HG02759 (cell line): ENCODE results near the gene PTPRG.

Source experiments
- ATAC-seq: cut with Tn5 transposase; IDR thresholded peaks from one replicate; pipeline ENCODE4 v1.9.1; 2021; ENCODE audit warnings: mild to moderate bottlenecking, moderate library complexity; ENCODE audit not compliant: unreplicated experiment

PTPRG gene

GRCh38 chr3:61938878-61939549 lies 377.6 kb downstream of the PTPRG start:
- no peak for ATAC-seq

DNA sequence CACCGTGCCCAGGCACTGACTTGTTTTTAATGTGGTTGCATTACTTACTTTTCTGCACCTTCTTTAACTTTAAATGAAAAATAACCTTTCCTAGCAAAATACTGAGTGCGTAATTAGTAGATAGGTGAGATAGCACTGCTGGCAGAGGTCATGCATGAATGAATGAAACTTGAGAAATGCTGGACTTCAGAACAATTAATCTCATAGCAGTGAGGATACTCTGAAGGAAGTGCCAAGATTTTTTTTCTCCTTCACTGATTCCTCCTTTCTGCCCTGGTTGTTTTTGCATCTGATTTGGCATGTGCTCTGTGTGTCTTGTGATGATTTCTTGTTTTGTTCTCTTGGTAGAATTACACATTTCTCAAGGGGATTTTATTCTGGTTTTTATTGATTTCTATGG lies 378.9 kb downstream of the PTPRG start:
- no peak for ATAC-seq

DNA sequence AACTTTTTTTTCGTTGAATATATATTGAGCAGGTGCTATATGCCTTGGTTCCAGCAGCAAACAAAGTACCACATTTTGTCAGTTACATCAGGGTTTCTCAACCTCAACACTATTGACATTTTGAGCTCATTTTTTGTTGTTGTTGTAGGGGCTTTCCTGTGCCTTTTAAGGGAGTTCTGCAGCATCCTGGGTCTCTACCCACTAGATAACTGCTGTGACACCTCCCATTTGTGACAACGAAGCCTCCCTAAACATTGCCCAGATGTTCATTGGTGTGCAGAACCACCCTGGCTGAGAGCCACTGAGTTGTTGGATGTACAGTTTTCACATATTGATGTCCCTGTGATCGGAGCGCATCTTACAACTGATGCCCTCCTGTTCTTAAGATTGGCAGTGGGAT lies 382.6 kb downstream of the PTPRG start:
- no peak for ATAC-seq

GRCh38 chr3:61944726-61945125 lies 383.4 kb downstream of the PTPRG start:
- ATAC-seq = no peak

DNA sequence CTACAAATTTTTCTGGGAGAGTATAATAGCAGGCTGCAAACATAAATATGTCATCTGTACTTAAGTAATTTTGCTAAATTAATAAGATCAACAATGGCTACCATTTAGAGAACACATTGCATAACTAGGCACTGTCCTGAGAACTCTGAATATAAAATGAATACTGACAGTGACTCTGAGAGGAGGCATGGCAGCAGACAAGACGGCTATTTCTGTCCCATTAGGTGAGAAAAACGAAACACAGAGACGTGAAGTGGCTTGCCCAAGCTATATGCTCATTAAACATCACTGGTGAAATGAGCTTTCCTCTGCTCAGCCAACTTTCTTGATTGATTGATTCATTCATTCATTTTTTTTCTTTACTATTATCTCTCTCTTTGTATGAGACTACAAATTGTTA lies 384.3 kb downstream of the PTPRG start:
- ATAC-seq = no peak

- ATAC-seq = no peak
These were observed 385.4 kb downstream of the PTPRG start for GRCh38 chr3:61946570-61947324.

DNA sequence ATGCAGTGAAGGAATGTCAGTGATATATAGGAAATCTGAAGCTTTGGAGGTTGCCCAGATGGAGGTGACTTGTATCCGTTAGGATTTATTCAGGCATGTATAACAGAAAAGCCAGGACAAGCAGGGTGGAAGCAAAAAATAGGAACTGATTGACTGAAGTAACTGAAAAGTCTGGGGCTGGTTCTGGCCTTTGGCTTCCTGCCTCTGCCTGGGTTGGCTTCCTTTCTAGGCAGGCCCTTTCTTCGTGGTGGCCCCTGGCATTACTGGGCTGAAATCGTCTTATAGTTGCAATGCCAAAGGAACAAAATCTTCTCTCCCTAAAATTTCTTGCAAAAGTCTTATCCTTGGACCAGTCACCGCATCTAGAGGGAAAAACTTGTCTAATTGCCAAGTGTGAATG lies 386.1 kb downstream of the PTPRG start:
- ATAC-seq = no peak

DNA sequence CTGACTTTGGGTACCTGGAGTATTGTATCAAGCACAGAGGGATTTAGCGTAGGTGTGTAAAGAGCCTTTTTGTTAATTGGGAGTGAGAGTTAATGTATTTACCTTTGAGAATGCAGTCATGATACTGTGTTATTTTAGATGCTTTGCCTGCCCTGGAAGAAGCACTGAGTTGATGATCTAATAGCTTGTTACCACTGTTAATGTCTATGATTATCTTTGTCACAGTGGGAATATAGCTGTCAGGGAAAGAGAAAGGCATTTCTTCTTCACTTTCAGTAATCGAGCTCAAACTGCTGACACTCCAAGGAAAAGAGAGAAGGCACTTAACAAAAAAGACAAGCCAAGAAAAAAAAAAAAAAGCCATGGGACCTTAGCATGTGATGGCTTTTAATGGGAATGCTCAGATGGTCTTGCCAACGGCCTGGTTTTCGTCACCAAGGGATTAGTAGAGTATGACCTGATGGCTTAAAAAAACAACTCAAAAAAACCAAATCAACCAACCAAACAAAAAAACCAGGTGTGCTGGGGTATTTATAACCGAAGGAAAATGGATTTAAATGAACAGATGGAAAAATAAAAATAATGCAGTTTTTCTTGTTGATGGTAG lies 387.4 kb downstream of the PTPRG start:
- no peak for ATAC-seq

- no peak for ATAC-seq
These were observed 392.7 kb downstream of the PTPRG start for GRCh38 chr3:61954097-61954540.

- no peak for ATAC-seq
These were observed 394.1 kb downstream of the PTPRG start for GRCh38 chr3:61955483-61955882.

DNA sequence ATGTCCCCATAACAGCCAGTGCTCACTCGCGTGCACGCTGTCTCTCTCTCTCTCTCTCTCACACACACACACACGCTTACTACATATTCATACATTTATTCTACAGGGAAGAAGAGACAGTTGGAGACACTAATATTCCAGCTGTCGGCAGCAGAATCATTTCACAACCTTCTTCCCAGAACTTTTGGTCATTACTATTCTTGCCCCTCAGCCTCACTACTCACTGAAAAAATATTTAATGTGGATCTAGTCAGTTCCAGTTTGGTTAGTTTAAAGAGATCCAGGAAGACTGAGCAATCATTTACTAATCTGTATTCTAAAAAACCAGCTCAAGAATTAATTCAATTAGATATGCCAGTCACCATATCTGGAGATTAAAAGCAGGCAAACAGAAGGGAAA lies 394.9 kb downstream of the PTPRG start:
- no peak for ATAC-seq

DNA sequence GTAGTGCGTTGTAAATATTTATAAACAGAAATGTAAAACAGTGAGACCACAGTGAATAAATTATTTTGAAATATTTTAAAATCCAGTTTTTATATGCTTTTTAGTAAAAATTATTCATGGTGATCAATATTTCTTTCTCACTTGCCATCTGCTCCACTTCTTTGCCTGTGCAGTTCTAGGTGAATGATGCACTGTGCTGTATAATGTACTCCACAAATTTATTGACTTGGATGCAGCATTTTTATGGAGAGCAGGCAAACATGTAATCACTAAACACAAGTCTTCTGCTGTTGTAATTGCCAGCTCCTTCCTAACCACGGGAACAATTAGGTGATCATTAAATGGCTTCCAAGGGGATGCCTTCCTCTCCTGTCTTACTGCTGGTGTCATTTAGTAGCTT lies 395.9 kb downstream of the PTPRG start:
- ATAC-seq = no peak

DNA sequence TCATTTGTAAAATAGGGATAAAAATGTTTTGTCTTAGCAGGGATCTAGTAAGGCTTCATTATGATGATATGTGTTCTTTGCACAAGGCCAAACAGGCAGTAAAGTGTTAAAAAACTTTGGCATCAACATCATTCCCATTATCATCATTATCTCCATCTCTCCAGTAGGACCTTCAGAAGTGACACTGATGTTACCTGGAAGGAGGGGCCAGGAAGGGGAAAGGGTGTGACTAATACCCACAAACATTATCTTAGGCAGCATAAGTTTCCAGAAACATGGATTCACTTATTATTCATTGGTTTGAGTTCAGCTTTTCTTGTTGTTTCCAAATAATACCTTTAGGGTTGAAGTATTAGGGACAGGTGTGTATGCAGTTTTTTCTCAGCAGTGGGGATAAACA lies 399.6 kb downstream of the PTPRG start:
- ATAC-seq = no peak

- no peak for ATAC-seq
These were observed 400.5 kb downstream of the PTPRG start for GRCh38 chr3:61961900-61962299.

DNA sequence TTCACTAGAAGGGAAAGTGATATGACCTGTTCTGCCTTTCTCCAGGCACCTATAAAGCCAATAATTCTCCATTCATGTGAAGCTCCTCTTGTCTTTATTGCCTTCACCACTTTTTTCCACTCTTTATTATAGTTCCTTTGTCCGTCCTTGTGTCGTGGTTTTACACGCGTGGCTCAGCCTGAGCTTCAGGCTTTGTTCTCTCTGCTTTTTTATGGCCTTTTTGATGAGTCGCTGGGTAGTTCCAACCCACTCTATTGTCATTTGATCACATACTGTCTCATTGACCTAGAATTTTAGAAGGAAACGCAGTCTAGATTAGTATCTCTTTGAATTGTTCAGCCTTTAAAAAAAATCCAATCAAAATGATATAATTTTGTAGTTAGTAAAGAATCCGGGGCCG lies 403.2 kb downstream of the PTPRG start:
- ATAC-seq = no peak

- no peak for ATAC-seq
These were observed 404.4 kb downstream of the PTPRG start for GRCh38 chr3:61965770-61966131.

DNA sequence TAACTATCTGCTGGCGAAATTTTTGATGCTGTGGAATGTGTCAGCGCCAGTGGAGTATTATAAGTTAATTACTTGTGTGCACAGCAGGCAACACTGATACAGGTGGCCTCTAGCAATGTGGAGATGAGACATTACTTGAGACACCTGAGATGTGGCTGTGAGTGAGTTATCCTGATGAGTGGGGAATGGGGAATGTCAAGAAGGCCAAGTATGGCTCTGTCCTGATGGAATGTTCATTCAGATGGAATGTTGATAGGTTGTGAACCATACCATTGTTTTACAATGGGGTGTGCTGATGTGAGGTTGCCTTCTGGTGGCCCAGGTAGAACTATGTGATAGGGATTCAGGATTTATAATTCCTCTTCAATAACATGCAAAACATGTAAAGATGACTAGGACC lies 404.8 kb downstream of the PTPRG start:
- ATAC-seq = no peak

DNA sequence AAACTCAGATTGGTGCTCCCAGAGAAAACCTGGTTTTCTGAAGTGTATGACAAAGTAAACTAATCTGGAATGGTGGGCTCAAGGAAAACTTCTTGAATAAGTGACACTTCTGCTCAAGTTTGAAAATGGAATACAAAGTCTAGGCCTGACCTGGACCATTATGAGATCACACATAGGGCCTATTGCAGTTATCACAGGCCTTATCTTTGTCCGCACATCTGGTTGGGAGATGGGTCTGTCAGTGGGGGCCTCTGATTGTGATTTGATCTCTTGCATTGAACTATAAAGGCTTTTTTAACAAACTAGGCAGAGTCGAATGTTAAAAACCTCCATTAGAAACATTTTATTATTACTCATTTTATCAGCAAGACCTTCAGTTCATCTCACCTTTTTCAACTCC lies 405.6 kb downstream of the PTPRG start:
- ATAC-seq = no peak

GRCh38 chr3:61967937-61968336 lies 406.6 kb downstream of the PTPRG start:
- no peak for ATAC-seq

DNA sequence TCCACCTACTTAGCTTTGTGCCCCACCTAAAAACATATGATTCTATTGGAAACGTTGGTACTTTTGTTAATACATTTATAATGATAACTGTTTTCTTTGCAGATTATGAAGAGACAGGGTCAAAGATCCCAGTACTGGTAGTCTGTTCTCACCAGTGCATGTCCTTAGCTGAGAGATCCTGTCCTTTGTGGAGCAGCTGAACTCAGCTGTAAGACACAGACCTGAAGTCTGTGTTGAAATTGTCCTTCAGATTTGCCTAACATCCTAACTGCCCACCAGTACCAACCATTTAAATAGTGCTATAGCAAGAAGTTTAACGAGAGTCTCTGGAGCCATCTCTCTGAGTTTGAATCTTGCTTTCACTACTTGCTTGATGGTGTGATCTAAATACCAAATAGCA lies 413.3 kb downstream of the PTPRG start:
- ATAC-seq = no peak

DNA sequence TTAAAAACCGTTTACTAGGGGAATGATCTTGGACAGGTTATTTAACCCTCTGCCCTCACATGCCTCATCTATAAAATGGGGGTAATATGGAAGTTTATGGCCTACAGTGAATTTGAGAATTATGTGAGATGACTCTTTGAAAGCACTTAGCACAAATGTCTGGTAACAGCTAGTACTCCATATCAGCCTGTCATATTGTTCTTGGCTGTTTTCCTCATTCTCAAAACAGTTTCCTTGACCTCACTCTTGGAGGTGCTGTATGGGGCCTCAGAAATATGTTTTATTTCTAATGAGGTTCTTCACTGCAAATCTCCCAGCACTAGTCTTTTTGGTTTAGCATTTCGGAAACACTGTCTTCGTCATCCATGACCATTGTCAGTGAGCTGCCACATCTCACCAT lies 413.8 kb downstream of the PTPRG start:
- no peak for ATAC-seq

- ATAC-seq = no peak
These were observed 414.6 kb downstream of the PTPRG start for GRCh38 chr3:61975936-61976335.
